DMS79 treated with DMSO at 0.1 percent for 48 hours (cell line): Measurements from ENCODE around the gene DACH2.

Experiments used
- DNase-seq: peaks from one replicate; lab custom pipeline; 2025; lab: John Stamatoyannopoulos, UW

DACH2 gene

GRCh38 chrX:86322913-86323312 lies 174.7 kb downstream of the DACH2 start:
- DNase-seq = no peak

- DNase-seq = no peak
Observed at GRCh38 chrX:86329174-86329573, 180.9 kb downstream of the DACH2 start.

DNA sequence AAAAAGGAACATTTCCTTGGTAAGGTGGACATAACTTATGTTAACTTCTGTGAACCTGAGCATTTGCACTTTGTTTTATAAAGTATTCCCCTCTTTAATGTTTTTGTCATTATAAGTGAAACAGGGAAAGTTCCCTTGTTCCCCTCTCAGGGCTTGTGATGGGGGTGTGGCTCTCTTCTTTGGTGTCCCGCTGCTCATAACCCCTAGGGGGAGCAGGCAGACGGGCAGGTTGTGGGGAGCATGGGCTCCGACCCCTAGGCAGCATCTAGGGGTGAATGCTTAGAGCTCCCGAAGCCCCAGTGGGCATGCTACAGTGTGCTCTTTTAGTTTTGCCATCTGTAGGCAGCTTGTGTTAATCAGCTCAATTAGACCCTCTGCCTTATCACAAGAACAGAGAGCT lies 200.4 kb downstream of the DACH2 start:
- DNase-seq = no peak

DNA sequence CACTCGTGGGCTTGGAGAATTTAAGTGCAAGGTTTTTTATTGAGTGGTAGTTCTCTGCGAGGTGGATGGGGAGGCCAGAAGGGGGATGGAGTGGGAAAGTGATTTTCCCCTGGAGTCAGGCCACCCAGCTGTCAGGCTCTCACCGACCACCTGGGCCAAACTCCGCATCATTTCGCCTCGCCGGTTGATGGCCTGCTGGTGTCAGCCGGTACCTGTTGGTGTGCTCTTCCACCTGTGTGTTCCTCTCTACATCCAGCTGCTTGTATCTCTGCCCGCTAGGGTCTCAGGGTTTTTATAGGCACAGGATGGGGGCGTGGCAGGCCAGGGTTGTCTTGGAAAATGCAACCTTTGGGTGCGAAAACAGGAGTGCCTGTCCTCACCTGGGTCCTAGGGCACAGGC lies 200.9 kb downstream of the DACH2 start:
- no peak for DNase-seq

DNA sequence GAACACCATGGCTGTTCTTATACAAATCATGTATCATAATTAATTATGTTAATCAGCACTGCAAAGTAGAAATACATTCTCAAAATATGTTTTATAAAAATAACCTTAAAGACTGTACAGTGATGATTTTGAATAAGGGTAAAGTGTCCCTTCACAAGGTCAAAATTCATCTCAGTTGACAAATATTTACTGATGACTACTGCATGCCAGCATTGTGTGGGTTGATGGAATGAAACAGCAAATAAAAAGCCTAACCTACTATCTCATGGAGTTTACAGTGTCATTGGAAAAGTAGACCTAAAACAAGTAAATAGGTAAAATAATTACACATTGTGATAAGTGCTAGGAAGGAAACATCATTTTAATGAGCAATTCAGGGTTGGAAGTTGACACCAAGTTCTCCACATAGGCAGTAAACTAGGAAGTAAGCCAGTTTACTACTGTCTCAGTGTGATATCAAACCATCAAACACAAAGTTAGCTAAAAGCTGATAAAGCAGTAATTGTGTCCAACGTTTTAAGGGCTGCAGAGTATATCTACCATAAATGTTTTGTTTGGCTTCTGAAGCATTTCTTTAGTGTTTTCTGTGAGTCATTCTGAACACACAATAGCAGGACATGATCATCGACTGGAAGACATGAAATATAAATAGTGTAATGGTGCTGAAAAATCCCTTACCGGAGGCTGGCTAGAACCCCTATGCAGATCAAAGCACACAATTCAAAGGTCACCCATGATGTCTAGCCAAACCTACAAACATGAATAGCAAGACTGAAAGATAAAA lies 221.8 kb downstream of the DACH2 start:
- no peak for DNase-seq

DNA sequence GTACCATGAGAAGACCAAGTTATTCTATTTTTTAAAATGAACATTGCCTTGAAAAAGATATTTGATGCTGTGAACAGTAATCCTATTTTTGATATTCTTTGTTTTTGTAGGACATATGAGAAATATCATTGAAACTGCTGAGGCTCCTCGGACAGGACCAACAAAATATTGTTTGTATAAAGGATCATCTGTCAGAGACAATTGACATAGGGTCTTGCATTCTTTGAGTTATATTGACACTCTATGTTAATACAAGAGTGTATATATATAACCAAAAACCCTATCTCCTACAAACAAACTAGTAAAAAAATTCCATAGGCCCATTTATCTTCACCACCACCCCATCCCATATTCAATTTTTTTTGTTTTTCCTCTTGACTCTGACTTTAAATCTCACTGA lies 222.7 kb downstream of the DACH2 start:
- DNase-seq = no peak

DNA sequence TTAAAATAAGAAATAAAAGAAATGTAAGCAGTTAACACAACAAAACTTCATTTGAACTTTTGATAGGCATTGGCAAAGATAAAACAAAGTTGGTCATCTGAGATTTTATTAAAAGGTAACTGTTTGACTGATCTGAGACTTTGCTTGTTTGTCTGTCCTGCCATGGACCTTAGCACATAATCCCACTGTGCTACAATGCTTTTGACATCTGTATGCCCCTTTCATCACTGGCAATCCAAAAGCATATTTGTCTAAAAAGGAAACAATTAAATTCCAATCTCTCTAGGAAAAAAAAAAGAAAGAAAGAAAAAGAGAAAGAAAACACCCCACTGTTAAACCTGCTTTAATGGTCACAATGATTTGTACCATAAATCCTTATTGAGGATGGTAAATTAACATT lies 231.0 kb downstream of the DACH2 start:
- DNase-seq = no peak

- DNase-seq = no peak
Observed at GRCh38 chrX:86383681-86384540, 235.7 kb downstream of the DACH2 start.

DNA sequence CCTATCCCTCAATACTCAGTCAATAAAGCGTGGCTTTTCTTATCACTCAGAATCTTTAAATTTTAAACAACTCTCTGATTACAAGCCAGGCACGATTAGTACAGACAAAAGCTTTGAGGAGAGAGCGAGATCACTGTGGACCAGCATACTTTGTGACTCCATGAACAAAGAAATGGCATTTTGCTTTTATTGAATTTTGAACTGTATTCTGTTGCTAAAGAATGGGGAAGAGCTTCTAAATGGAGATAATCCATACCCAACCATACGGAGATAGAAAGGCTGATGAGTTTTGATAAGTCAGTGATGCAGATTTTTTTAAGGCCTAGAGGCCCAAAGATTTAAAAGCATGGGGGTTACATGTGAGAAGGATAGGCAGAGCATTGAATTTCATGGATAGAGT lies 259.1 kb downstream of the DACH2 start:
- DNase-seq = no peak

GRCh38 chrX:86421771-86422170 lies 273.5 kb downstream of the DACH2 start:
- DNase-seq = no peak

GRCh38 chrX:86436116-86436515 lies 287.9 kb downstream of the DACH2 start:
- DNase-seq = no peak

DNA sequence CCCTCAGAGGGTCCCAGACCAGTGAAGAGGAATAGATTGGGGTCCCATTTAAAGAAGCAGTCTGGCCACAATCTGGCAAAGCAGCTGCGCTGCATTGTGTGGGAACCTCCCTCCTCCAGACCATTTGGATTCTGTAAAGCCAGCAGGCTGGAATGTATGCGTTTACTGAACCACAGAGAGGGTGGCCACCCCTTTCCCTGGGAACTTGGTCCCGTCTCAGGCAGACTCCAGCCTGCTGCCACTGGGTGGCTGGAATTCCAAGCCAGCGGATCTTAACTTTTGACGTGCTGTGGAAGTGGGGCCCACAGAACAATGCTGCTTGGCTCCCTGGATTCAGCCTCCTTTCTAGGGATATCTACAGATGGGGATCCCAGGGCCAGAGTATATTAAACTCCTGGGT lies 307.2 kb downstream of the DACH2 start:
- no peak for DNase-seq

DNA sequence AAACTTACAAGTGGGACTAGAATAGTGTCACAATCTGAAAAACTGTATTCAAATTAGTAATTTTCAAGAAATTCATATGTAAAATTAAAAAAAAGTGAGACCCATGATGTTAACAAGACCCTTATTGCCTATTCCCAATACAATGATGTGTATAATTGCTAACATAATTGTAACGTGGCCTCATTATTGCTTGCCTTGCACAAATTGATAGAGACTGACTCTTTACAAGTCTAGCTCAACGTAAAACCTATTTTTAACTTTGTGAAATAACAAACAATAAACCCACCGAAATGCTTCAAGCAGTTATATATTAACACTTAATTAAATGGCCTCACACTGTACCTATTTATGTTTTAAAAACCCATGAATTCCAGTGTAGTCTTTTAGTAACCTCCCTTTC lies 312.5 kb downstream of the DACH2 start:
- no peak for DNase-seq

DNA sequence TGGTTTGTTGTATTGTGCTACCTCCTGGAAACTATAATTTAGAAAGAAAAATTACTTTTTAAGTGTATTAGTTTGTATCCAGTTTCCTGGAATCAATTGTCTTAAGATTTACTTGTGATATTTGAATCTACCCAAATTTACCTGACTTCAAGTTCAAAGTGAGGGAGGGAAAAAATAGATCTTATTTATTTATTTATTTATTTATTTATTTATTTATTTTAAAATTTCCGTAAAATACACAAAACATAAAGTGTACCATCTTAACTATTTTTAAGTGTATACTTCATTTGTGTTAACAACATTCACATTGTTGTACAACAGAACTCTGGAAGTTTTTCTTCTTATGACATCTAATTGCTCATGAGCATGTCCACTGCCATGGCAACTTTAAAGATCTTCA lies 356.0 kb downstream of the DACH2 start:
- no peak for DNase-seq

GRCh38 chrX:86507331-86507730 lies 359.1 kb downstream of the DACH2 start:
- DNase-seq = no peak

DNA sequence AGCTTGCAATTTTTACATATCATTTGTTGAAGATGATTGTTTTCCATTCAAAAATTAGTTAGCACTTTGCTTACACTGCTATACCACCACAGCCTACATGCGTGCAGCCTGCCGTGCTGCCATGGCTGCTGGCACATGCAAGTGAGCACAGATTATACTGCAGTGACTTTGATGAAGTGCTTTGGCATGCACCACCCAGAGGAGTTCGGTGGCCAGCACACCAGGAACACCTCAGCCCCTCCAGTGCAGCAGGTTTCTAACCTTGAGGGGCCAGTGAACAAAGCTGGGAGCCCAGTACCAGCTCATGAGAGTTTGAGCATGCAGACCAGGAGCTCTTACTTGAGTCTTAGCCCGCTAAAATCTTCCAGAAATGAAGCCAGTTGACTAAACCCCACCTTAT lies 431.5 kb downstream of the DACH2 start:
- DNase-seq = no peak

- no peak for DNase-seq
Observed at GRCh38 chrX:86604607-86605006, 456.4 kb downstream of the DACH2 start.

- no peak for DNase-seq
Observed at GRCh38 chrX:86696951-86697350, 548.7 kb downstream of the DACH2 start.

GRCh38 chrX:86711531-86712180 lies 563.4 kb downstream of the DACH2 start:
- no peak for DNase-seq

DNA sequence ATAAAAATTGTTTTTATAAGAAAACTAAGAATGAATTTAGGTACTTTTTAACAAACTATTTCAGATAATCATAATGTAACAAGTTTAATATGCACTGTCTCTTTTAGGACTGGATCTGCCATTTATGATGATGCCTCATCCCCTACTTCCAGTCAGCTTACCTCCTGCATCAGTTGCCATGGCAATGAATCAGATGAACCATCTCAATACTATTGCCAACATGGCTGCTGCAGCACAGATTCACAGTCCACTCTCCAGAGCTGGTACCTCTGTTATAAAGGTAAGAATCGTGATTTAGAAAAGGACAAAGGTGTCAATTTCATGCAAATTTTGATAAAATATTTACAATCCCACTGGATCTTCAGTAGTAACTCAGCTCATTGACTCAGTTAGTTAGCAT lies 566.2 kb downstream of the DACH2 start:
- no peak for DNase-seq

- no peak for DNase-seq
Observed at GRCh38 chrX:86724277-86724676, 576.0 kb downstream of the DACH2 start.

DNA sequence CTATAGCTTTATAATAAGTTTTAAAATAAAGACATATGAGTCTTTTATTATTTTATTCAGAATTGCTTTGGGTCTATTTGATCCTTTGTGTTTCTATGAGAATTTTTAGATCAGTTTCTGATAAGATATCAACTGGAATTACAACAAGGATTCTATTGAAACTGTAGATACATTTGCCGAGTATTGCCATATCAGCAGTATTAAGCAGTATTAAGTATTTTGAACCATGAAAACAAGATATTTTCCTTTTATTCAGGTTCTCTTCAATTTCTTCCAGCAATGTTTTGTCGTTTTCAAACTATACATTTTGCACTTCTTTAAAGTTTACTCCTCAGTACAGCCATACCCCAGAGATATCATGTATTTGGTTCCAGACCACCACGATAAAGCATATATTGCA lies 598.8 kb downstream of the DACH2 start:
- DNase-seq = no peak

DNA sequence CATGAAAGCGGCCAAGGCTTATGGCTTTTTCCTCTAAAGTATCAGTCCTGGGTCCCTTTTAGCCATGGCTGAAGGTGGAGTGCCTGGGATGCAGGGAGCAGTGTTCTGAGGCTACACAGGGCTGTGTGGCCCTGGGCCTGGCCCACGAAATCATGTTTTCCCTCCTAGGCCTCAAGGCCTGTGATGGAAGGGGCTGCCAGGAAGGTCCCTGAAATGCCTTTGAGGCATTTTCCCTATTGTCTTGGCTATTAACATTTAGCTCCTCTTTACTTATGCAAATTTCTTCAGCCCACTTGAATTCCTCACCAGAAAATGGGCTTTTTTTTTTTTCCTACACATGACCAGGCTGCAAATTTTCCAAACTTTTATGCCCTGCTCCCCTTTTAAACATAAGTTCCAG lies 657.0 kb downstream of the DACH2 start:
- no peak for DNase-seq
